BJ (cell line): ENCODE measurements around the gene ABCC4. TPM values are rescaled to one million over a fixed set of nuclear protein-coding genes. Genes with fewer than 3 reads are reported as not detected.
"Not testable (repeated sequence)": the region's sequence is repeated elsewhere in the genome, so short reads cannot be mapped to it uniquely, and the experiment has no call there.

Source experiments
- CTCF ChIA-PET: fragments of 350-600 bp; formaldehyde crosslinking; extraction: SDS; loops from one replicate; lab custom pipeline; 2021; ENCODE audit warnings: antibody characterized with exemption, inconsistent platforms; lab: Yijun Ruan, JAX
- POLR2A ChIA-PET: fragments of 300-600 bp; sonication (Branson Sonifier 250); formaldehyde crosslinking; extraction: SDS; loops from one replicate; lab custom pipeline; 2021; ENCODE audit warnings: antibody characterized with exemption; lab: Charles Lee
- DNase-seq: peaks from one replicate; pipeline ENCODE4 v3.0.0-alpha.2; 2011; ENCODE audit warnings: low read depth
- H3K27me3 ChIP-seq: 2 replicates; pipeline ENCODE4 v1.6.0; 2011; ENCODE audit warnings: low read length; ENCODE audit not compliant: control insufficient read depth, insufficient read depth
- H3K36me3 ChIP-seq: 2 replicates; pipeline ENCODE4 v1.5.1; 2011; ENCODE audit warnings: low read length; ENCODE audit not compliant: control insufficient read depth, insufficient read depth
- H3K4me3 ChIP-seq: 2 replicates; pipeline ENCODE4 v1.5.1; 2011; ENCODE audit warnings: low read depth, mild to moderate bottlenecking, control low read depth, low read length
- CTCF ChIP-seq: IDR thresholded peaks from 2 replicates; pipeline ENCODE4 v1.5.1; 2011; ENCODE audit warnings: low read depth, mild to moderate bottlenecking, control low read depth, inconsistent platforms, low read length, moderate library complexity; ENCODE audit not compliant: insufficient read depth
- polyA plus RNA-seq: library from polyadenylated mRNA; depleted of rRNA; stranded (reverse); fragments of >200 nt; gene quantifications from 2 replicates; pipeline ENCODE4 v1.2.3, GENCODE V29; 2011

The ABCC4 gene
- polyA plus RNA-seq, 1 experiment = 11.2 TPM

GRCh38 chr13:95276037-95276505, 25.2 kb downstream of the ABCC4 start:
- Histone ChIP-seq H3K36me3 (no peaks in the 10 kb centered on the region), H3K27me3 (no peaks in the 10 kb centered on the region), H3K4me3 (no peak overlapping the region)
- ChIA-PET CTCF (interaction anchor here (0.8 to 1.1 kb wide), 4 partner anchors 24 to 601 kb away, joined by 3 to 4 read pairs (median 3); no protein-coding TSS in a partner anchor), POLR2A (interaction anchor here (0.6 kb wide), 1 partner anchor 200 kb away, joined by 11 read pairs; no protein-coding TSS in a partner anchor)
- DNase-seq = no peak
- no peak for TF ChIP-seq CTCF

- DNase-seq = no peak
- ChIA-PET POLR2A (interaction anchor here (0.6 to 0.7 kb wide), 2 partner anchors 29 to 200 kb away, joined by 6 to 11 read pairs; no protein-coding TSS in a partner anchor), CTCF (interaction anchor here (0.8 to 1.1 kb wide), 4 partner anchors 25 to 601 kb away, joined by 3 to 4 read pairs (median 3); no protein-coding TSS in a partner anchor)
- Histone ChIP-seq H3K36me3 (no peaks in the 10 kb centered on the region), H3K27me3 (no peaks in the 10 kb centered on the region), H3K4me3 (no peak overlapping the region)
- no peak for TF ChIP-seq CTCF
Measured at GRCh38 chr13:95275322-95276036, 25.8 kb downstream of the ABCC4 start.

GRCh38 chr13:95273592-95274132, 27.6 kb downstream of the ABCC4 start:
- H3K4me3 ChIP-seq, DNase-seq, H3K27me3 ChIP-seq, H3K36me3 ChIP-seq, POLR2A ChIA-PET: not testable (repeated sequence)
- CTCF ChIA-PET = interaction anchor here (1.4 kb wide), 1 partner anchor 131 kb away, joined by 3 read pairs; no protein-coding TSS in a partner anchor

- POLR2A ChIA-PET = not testable (repeated sequence)
- CTCF ChIA-PET = interaction anchor here (1.7 kb wide), 1 partner anchor 82 kb away, joined by 8 read pairs; no protein-coding TSS in a partner anchor
Measured at GRCh38 chr13:95272076-95272475, 29.2 kb downstream of the ABCC4 start.

GRCh38 chr13:95269756-95270155, 31.5 kb downstream of the ABCC4 start:
- Histone ChIP-seq H3K36me3 (no peaks in the 10 kb centered on the region), H3K27me3 (no peaks in the 10 kb centered on the region), H3K4me3 (no peak overlapping the region)
- CTCF ChIA-PET = no interaction called here
- no peak for DNase-seq
- TF ChIP-seq CTCF = no peak
- POLR2A ChIA-PET = no interaction called here

More at GRCh38 chr13:95272076-95272475, 29.2 kb downstream of the ABCC4 start:
- not testable (repeated sequence) for H3K36me3 ChIP-seq, H3K4me3 ChIP-seq, H3K27me3 ChIP-seq, DNase-seq

- POLR2A ChIA-PET = interaction anchor here (0.6 kb wide), 1 partner anchor 12 kb away, joined by 3 read pairs; no protein-coding TSS in a partner anchor
- DNase-seq, H3K27me3 ChIP-seq, CTCF ChIA-PET, H3K36me3 ChIP-seq, H3K4me3 ChIP-seq: not testable (repeated sequence)
Measured at GRCh38 chr13:95268343-95269065, 32.7 kb downstream of the ABCC4 start.
